IPS-15b (cell line): ENCODE results near the gene PLCB4.
"Not testable (repeated sequence)": the region's sequence is repeated elsewhere in the genome, so short reads cannot be mapped to it uniquely, and the experiment has no call there.

Experiments
- H3K27me3 ChIP-seq: one replicate; pipeline ENCODE4 v1.6.1; 2013; ENCODE audit warnings: low read length; ENCODE audit not compliant: control insufficient read depth, insufficient read depth
- H3K36me3 ChIP-seq: one replicate; pipeline ENCODE4 v1.6.1; 2013; ENCODE audit warnings: low read length; ENCODE audit not compliant: control insufficient read depth, insufficient read depth
- H3K4me1 ChIP-seq: one replicate; pipeline ENCODE4 v1.6.1; 2013; ENCODE audit warnings: mild to moderate bottlenecking, low read length; ENCODE audit not compliant: control insufficient read depth, insufficient read depth
- H3K4me3 ChIP-seq: one replicate; pipeline ENCODE4 v1.5.1; 2013; ENCODE audit warnings: low read depth, low read length
- H3K9ac ChIP-seq: one replicate; pipeline ENCODE4 v1.6.1; 2013; ENCODE audit warnings: low read depth, mild to moderate bottlenecking, low read length
- H3K9me3 ChIP-seq: one replicate; pipeline ENCODE4 v1.6.1; 2013; ENCODE audit warnings: mild to moderate bottlenecking, low read length; ENCODE audit not compliant: control insufficient read depth, insufficient read depth

PLCB4 gene

GRCh38 chr20:9147547-9148024 lies 78.7 kb downstream of the PLCB4 start:
- no peaks in the 10 kb centered on the region for H3K4me1 ChIP-seq
- H3K4me3 ChIP-seq: no peak overlapping the region
- H3K9me3 ChIP-seq: no peaks in the 10 kb centered on the region
- no peaks in the 10 kb centered on the region for H3K27me3 ChIP-seq
- no peak overlapping the region for H3K9ac ChIP-seq
- H3K36me3 ChIP-seq: no peaks in the 10 kb centered on the region

- H3K4me1 ChIP-seq: no peaks in the 10 kb centered on the region
- H3K36me3 ChIP-seq: no peaks in the 10 kb centered on the region
- H3K9ac ChIP-seq: no peak overlapping the region
- H3K4me3 ChIP-seq: no peak overlapping the region
- no peaks in the 10 kb centered on the region for H3K9me3 ChIP-seq
- H3K27me3 ChIP-seq: no peaks in the 10 kb centered on the region
These were observed 79.4 kb downstream of the PLCB4 start for GRCh38 chr20:9148291-9148690.

DNA sequence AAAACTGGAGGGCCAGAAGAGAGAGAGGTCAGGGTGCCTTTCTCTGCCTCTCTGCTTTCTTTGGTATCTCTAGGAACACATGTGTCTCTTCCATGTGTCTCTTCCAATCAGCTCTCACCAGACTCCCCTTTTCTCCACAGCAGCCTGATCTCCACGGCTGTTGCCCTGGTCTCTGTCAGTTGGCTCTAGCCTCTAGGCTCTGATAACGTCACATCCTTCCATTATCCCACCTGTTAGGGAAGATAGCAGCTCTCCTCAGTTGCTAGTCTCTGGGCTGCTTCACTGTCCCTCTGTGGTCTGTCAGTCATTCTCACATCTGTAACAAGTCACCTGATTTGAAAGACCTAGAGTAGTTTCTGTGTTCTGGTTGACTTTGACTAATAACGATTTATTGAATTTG lies 80.2 kb downstream of the PLCB4 start:
- Histone ChIP-seq H3K36me3 (no peaks in the 10 kb centered on the region), H3K9ac (no peak overlapping the region), H3K27me3 (no peaks in the 10 kb centered on the region), H3K9me3 (no peaks in the 10 kb centered on the region), H3K4me1 (no peaks in the 10 kb centered on the region), H3K4me3 (no peak overlapping the region)

- H3K9me3 ChIP-seq: no peaks in the 10 kb centered on the region
- H3K9ac ChIP-seq: no peak overlapping the region
- no peaks in the 10 kb centered on the region for H3K4me1 ChIP-seq
- no peaks in the 10 kb centered on the region for H3K36me3 ChIP-seq
- no peaks in the 10 kb centered on the region for H3K27me3 ChIP-seq
- H3K4me3 ChIP-seq: no peak overlapping the region
These were observed 80.9 kb downstream of the PLCB4 start for GRCh38 chr20:9149796-9150195.

DNA sequence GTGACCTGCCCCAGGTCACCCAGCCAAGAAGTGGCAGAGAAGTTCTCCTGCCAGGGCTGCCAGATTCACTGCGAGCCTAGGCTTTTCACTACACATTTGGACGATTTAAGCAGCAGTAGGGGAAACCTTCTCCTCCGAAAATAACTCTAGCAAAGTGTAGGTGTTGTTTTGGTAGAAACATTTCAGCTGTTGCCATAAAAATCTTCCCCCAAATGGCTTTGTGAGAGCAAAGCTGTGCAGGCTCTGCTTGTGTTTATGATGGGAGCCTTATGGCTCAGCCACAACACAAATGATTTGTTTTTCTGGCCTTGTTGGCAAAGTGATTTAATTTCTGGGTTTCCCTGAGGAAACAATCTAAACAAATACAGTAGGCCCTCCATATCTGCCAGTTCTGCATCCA lies 81.8 kb downstream of the PLCB4 start:
- Histone ChIP-seq H3K36me3 (no peaks in the 10 kb centered on the region), H3K4me3 (no peak overlapping the region), H3K4me1 (no peaks in the 10 kb centered on the region), H3K27me3 (no peaks in the 10 kb centered on the region), H3K9me3 (no peaks in the 10 kb centered on the region), H3K9ac (no peak overlapping the region)

DNA sequence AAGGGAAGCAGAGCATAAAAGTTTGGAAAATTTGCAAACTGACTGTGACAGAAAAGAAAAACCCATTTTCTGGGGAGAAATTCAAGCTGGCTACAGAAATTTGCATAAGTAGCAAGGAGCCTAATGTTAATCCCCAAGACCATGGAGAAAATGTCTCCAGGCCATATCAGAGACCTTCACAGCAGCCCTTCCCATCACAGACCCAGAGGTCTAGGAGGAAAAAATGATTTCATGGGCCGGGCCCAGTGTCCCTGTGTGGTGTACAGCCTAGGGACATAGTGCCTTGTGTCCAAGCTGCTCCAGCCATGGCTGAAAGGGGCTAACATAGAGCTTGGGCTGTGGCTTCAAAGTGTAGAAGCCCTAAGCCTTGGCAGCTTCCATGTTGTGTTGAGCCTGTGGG lies 83.3 kb downstream of the PLCB4 start:
- H3K9me3 ChIP-seq, H3K9ac ChIP-seq, H3K36me3 ChIP-seq, H3K4me3 ChIP-seq, H3K4me1 ChIP-seq, H3K27me3 ChIP-seq: not testable (repeated sequence)

- Histone ChIP-seq H3K36me3 (no peaks in the 10 kb centered on the region), H3K9ac (no peak overlapping the region), H3K4me3 (no peak overlapping the region), H3K4me1 (no peaks in the 10 kb centered on the region), H3K27me3 (no peaks in the 10 kb centered on the region), H3K9me3 (no peaks in the 10 kb centered on the region)
These were observed 85.7 kb downstream of the PLCB4 start for GRCh38 chr20:9154464-9155024.

- Histone ChIP-seq H3K9ac (no peak overlapping the region), H3K36me3 (no peaks in the 10 kb centered on the region), H3K4me1 (peaks cover 5% of the 10 kb centered on the region), H3K27me3 (no peaks in the 10 kb centered on the region), H3K4me3 (no peak overlapping the region), H3K9me3 (no peaks in the 10 kb centered on the region)
These were observed 87.8 kb downstream of the PLCB4 start for GRCh38 chr20:9156529-9157280.

DNA sequence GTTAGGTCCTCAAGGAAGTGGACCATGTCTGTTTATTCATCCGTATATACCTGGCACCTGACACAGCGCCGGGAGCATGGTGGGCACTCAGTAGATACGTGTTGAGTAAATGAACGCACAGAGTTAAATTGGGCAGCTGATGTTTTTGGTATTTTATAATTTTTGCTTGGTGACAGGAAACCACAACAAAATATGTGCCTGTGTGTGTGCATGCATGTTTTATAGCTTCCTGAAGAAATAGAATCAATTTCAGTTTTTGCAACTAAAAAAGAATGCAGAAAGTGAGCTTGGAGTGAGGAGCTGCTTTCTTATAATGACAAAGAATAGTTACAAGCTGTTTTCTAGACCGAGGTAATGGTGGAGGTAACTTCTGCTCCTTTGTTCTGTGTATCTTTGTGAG lies 91.4 kb downstream of the PLCB4 start:
- Histone ChIP-seq H3K27me3 (no peaks in the 10 kb centered on the region), H3K4me3 (no peak overlapping the region), H3K9me3 (no peaks in the 10 kb centered on the region), H3K4me1 (peaks cover 5% of the 10 kb centered on the region), H3K36me3 (no peaks in the 10 kb centered on the region), H3K9ac (no peak overlapping the region)

DNA sequence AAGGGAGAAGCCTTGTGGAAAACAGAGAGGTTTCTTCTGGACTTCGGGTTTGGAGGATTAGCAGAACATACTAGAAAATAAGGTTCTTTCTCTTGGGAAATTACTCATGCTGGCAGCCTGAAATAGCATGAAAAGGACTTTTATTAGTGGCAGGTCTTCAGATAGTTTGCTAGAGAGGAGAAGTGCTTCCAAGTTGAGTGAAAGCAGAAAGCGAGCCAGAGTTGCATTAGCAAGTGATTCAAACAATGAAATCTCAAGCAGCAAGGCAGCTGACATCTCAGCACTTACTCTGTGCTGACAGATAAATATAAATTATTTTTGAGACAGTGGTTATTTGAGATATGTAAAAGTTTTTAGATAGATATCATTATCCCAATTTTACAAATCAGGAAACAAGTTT lies 91.9 kb downstream of the PLCB4 start:
- Histone ChIP-seq H3K27me3 (no peaks in the 10 kb centered on the region), H3K36me3 (no peaks in the 10 kb centered on the region), H3K9me3 (no peaks in the 10 kb centered on the region), H3K4me3 (no peak overlapping the region), H3K9ac (no peak overlapping the region), H3K4me1 (peaks cover 5% of the 10 kb centered on the region)

DNA sequence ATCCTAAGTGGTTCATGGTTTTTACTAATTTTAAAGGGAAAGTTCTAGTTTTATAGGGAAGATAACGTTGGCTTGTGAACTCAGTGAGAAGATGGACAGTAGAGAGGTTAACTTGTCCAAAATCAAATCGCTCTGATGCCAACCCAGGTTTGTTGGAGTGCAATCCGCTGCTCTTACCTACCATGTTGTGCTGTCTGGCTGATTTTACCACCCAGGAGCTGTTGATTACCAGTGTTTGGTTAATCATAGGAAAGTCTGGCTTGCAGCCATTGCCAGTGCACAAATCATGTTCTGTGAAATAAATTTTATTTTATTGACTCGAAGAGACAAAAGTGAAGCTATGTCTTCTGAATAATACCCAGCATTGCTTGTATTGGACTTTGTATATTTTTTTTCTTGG lies 92.4 kb downstream of the PLCB4 start:
- Histone ChIP-seq H3K4me3 (no peak overlapping the region), H3K4me1 (peaks cover 5% of the 10 kb centered on the region), H3K9ac (no peak overlapping the region), H3K27me3 (no peaks in the 10 kb centered on the region), H3K9me3 (no peaks in the 10 kb centered on the region), H3K36me3 (no peaks in the 10 kb centered on the region)

DNA sequence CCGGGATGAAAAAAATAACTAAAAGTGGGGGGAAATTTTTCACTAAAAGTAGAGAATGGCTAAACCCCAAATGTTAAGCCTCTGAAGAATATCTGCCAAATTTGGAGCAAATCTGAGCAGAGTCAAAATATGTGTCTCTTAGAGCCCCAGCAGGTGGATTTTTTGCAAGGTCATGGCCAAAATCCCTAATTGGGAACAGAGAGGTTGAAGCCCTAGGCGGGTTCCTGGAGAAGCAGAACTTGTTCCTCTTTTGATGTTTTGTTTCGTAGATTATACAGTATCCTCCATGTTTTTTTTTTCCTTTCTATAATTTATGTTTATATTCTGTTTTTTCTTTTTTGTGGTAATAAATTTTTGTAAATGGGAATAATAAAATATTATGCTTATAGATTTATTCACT lies 94.4 kb downstream of the PLCB4 start:
- H3K27me3 ChIP-seq: no peaks in the 10 kb centered on the region
- no peak overlapping the region for H3K9ac ChIP-seq
- peaks cover 5% of the 10 kb centered on the region for H3K4me1 ChIP-seq
- H3K36me3 ChIP-seq: no peaks in the 10 kb centered on the region
- no peaks in the 10 kb centered on the region for H3K9me3 ChIP-seq
- no peak overlapping the region for H3K4me3 ChIP-seq
